Glutamatergic neuron (in vitro differentiated cells): ENCODE results near the gene DUSP10. TPM values are rescaled to one million over a fixed set of nuclear protein-coding genes. Genes with fewer than 3 reads are reported as not detected.

Experiments used
- DNase-seq: peaks from one replicate; pipeline ENCODE4 v3.0.0; 2022
- H3K27ac Mint-ChIP-seq: one replicate; pipeline ENCODE4 v1.8.0; 2020; ENCODE audit warnings: mild to moderate bottlenecking, mixed read lengths, inconsistent platforms; ENCODE audit not compliant: unreplicated experiment
- H3K27me3 Mint-ChIP-seq: one replicate; pipeline ENCODE4 v1.8.0; 2020; ENCODE audit warnings: mild to moderate bottlenecking, moderate library complexity, mixed read lengths, inconsistent platforms; ENCODE audit not compliant: unreplicated experiment
- H3K36me3 Mint-ChIP-seq: one replicate; pipeline ENCODE4 v1.8.0; 2020; ENCODE audit warnings: mild to moderate bottlenecking, mixed read lengths, inconsistent platforms; ENCODE audit not compliant: unreplicated experiment
- H3K4me1 Mint-ChIP-seq: one replicate; pipeline ENCODE4 v1.8.0; 2020; ENCODE audit warnings: mild to moderate bottlenecking, low read depth, mixed read lengths, inconsistent platforms; ENCODE audit not compliant: unreplicated experiment
- H3K4me3 Mint-ChIP-seq: one replicate; pipeline ENCODE4 v1.8.0; 2020; ENCODE audit warnings: mild to moderate bottlenecking, mixed read lengths, inconsistent platforms; ENCODE audit not compliant: unreplicated experiment
- H3K9me3 Mint-ChIP-seq: one replicate; pipeline ENCODE4 v1.8.0; 2020; ENCODE audit warnings: mild to moderate bottlenecking, moderate library complexity, mixed read lengths, inconsistent platforms; ENCODE audit not compliant: unreplicated experiment
- CTCF ChIP-seq: fragments of 200-600 bp; sonication (generic); IDR thresholded peaks from one replicate; pipeline ENCODE4 v1.5.0; 2021; ENCODE audit not compliant: partially characterized antibody, unreplicated experiment
- total RNA-seq: library from RNA; stranded (reverse); fragmentation: NEBNext Ultra II Directional; extraction: Animal tissue kit (Norgen Biotek cat#: 25700); gene quantifications from one replicate; pipeline ENCODE4 v1.2.1, GENCODE V29; 2021; ENCODE audit not compliant: unreplicated experiment

The DUSP10 gene
- total RNA-seq, 1 donor from 2014 or later: 21.5 TPM

- no peak for TF ChIP-seq CTCF
Measured at GRCh38 chr1:221716713-221717484, 25.0 kb downstream of the DUSP10 start.

GRCh38 chr1:221715321-221716169 lies 26.3 kb downstream of the DUSP10 start:
- peak; percentile 31 for DNase-seq
- H3K4me1 Mint-ChIP-seq: peaks cover 39% of the 10 kb centered on the region
- no peak for TF ChIP-seq CTCF

More at GRCh38 chr1:221716713-221717484, 25.0 kb downstream of the DUSP10 start:
- Mint-ChIP-seq H3K9me3 (peaks cover 6% of the 10 kb centered on the region), H3K4me3 (peak overlapping the region; percentile 12), H3K27ac (peak overlapping the region; percentile 17), H3K4me1 (peaks cover 36% of the 10 kb centered on the region), H3K27me3 (no peaks in the 10 kb centered on the region), H3K36me3 (no peaks in the 10 kb centered on the region)
- DNase-seq: no peak

GRCh38 chr1:221714227-221715152 lies 27.4 kb downstream of the DUSP10 start:
- peak overlapping the region; percentile 81 for H3K27ac Mint-ChIP-seq
- H3K4me1 Mint-ChIP-seq: peaks cover 45% of the 10 kb centered on the region
- peaks cover 6% of the 10 kb centered on the region for H3K9me3 Mint-ChIP-seq
- H3K4me3 Mint-ChIP-seq: peak overlapping the region; percentile 18
- H3K27me3 Mint-ChIP-seq: no peaks in the 10 kb centered on the region
- H3K36me3 Mint-ChIP-seq: no peaks in the 10 kb centered on the region
- DNase-seq: peak; percentile 29
- no peak for TF ChIP-seq CTCF

More at GRCh38 chr1:221715321-221716169, 26.3 kb downstream of the DUSP10 start:
- Mint-ChIP-seq H3K4me3 (peak overlapping the region; percentile 16), H3K9me3 (peaks cover 6% of the 10 kb centered on the region), H3K27me3 (no peaks in the 10 kb centered on the region), H3K27ac (peak overlapping the region; percentile 81), H3K36me3 (no peaks in the 10 kb centered on the region)

- peaks cover 6% of the 10 kb centered on the region for H3K9me3 Mint-ChIP-seq
- H3K4me1 Mint-ChIP-seq: peaks cover 57% of the 10 kb centered on the region
- H3K4me3 Mint-ChIP-seq: no peak overlapping the region
- H3K36me3 Mint-ChIP-seq: no peaks in the 10 kb centered on the region
- no peak for TF ChIP-seq CTCF
- no peak overlapping the region for H3K27ac Mint-ChIP-seq
- no peaks in the 10 kb centered on the region for H3K27me3 Mint-ChIP-seq
- no peak for DNase-seq
Measured at GRCh38 chr1:221712776-221713431, 29.0 kb downstream of the DUSP10 start.
